Measurements from ENCODE around the gene ANKRD13A. TPM values are rescaled to one million over a fixed set of nuclear protein-coding genes. Genes with fewer than 3 reads are reported as not detected.

ANKRD13A gene
- total and polyA plus RNA-seq, 2 of the 13 experiments (the other 11 are each of a cell fraction or from before 2014, with no cell fraction given) = 34.1 to 41.6 TPM

DNA sequence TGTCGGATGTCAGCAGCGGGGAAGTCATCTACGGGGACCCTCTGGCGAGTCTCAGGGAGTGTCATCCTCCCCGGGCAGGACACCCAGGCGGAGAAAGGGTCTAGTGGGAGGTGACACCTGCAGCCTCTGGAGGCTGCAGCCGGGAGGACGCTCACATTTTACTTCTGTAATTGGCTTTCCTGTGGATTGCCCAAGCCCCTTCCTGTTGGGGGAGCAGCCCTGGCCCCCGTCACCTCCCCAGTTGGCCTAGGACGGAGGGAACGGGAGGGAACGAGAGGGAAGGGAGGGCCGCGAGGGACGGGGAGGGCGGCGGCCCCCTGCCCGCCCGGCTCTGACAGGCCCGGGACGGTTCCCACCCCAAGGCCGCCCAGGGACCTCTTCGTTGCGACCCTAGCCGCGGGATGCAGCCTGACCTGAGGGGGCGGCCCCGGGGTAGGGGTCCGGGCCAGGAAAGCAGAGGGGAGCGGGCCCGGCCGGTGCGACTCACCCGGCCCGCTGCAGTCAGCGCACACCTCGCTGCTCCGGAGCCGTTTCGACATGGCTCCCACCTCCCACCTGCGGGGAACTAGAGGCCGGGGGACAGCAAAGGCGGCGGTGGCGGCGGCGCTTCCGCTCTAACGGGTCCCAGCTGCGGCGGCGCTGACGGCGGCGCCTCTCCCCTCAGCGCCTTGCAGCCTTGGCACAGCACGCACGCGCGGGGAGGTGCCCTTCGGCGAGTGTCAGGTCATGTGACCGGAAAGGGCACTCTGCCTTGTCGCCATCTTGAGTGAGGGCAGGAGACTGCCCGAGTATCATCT, 3.3 kb upstream of the ANKRD13A start, which contains the start of gene GIT2 (continued):
- peak; percentile 80; the same call in 1 of the 2 replicates for TF ChIP-seq ZBTB38 (CRISPR knock-in tag; IDR thresholded peaks at IDR 0.05)
- TF ChIP-seq TCF12 (IDR thresholded peaks at IDR 0.05) = no peak
- TF ChIP-seq TCF12 (CRISPR knock-in tag; IDR thresholded peaks at IDR 0.05) = peak; percentile 92
- no peak; the same call in 1 of the 2 replicates for TF ChIP-seq ZNF546 (CRISPR knock-in tag; conservative IDR thresholded peaks at IDR 0.05)
- no peak for TF ChIP-seq ZNF775 (CRISPR knock-in tag; IDR thresholded peaks at IDR 0.05; ENCODE audit: borderline replicate concordance)
- no peak for TF ChIP-seq SMARCE1 (IDR thresholded peaks at IDR 0.05; ENCODE audit: borderline replicate concordance)
- TF ChIP-seq TAF1 (CRISPR knock-in tag; IDR thresholded peaks at IDR 0.05) = peak; percentile 61; the same call in 1 of the 2 replicates
- TF ChIP-seq HNF4A (CRISPR knock-in tag; IDR thresholded peaks at IDR 0.05) = no peak
- no peak for TF ChIP-seq ZNF720 (CRISPR knock-in tag; IDR thresholded peaks at IDR 0.05)
- no peak for TF ChIP-seq JUN (CRISPR knock-in tag; IDR thresholded peaks at IDR 0.05)
- no peak for TF ChIP-seq GTF3A (CRISPR knock-in tag; conservative IDR thresholded peaks at IDR 0.05)
- TF ChIP-seq, protein P1, sequence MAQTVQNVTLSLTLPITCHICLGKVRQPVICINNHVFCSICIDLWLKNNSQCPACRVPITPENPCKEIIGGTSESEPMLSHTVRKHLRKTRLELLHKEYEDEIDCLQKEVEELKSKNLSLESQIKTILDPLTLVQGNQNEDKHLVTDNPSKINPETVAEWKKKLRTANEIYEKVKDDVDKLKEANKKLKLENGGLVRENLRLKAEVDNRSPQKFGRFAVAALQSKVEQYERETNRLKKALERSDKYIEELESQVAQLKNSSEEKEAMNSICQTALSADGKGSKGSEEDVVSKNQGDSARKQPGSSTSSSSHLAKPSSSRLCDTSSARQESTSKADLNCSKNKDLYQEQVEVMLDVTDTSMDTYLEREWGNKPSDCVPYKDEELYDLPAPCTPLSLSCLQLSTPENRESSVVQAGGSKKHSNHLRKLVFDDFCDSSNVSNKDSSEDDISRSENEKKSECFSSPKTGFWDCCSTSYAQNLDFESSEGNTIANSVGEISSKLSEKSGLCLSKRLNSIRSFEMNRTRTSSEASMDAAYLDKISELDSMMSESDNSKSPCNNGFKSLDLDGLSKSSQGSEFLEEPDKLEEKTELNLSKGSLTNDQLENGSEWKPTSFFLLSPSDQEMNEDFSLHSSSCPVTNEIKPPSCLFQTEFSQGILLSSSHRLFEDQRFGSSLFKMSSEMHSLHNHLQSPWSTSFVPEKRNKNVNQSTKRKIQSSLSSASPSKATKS (CRISPR knock-in tag; IDR thresholded peaks at IDR 0.05) = no peak
- TF ChIP-seq, protein P2, sequence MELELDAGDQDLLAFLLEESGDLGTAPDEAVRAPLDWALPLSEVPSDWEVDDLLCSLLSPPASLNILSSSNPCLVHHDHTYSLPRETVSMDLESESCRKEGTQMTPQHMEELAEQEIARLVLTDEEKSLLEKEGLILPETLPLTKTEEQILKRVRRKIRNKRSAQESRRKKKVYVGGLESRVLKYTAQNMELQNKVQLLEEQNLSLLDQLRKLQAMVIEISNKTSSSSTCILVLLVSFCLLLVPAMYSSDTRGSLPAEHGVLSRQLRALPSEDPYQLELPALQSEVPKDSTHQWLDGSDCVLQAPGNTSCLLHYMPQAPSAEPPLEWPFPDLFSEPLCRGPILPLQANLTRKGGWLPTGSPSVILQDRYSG (CRISPR knock-in tag; IDR thresholded peaks at IDR 0.05) = no peak
- TF ChIP-seq, protein P3, sequence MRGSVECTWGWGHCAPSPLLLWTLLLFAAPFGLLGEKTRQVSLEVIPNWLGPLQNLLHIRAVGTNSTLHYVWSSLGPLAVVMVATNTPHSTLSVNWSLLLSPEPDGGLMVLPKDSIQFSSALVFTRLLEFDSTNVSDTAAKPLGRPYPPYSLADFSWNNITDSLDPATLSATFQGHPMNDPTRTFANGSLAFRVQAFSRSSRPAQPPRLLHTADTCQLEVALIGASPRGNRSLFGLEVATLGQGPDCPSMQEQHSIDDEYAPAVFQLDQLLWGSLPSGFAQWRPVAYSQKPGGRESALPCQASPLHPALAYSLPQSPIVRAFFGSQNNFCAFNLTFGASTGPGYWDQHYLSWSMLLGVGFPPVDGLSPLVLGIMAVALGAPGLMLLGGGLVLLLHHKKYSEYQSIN (CRISPR knock-in tag; IDR thresholded peaks at IDR 0.05; ENCODE audit: borderline replicate concordance) = no peak
- TF ChIP-seq, protein P4, sequence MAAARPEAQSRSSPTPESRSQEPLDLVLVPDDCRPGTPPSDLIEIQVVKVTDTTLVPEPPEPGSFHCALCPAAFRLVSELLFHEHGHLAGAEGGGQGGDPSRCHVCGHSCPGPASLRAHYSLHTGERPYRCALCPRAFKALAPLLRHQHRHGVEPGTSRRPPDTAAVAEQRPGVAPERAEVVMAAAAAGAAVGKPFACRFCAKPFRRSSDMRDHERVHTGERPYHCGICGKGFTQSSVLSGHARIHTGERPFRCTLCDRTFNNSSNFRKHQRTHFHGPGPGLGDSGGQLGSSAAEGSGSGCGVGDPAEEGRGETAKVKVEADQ (CRISPR knock-in tag; IDR thresholded peaks at IDR 0.05; ENCODE audit: borderline replicate concordance) = peak; percentile 94
- TF ChIP-seq SRSF1 (optimal IDR thresholded peaks at IDR 0.05; ENCODE audit: low read depth, low read length) = peak; percentile 40
- TF ChIP-seq, protein P5, sequence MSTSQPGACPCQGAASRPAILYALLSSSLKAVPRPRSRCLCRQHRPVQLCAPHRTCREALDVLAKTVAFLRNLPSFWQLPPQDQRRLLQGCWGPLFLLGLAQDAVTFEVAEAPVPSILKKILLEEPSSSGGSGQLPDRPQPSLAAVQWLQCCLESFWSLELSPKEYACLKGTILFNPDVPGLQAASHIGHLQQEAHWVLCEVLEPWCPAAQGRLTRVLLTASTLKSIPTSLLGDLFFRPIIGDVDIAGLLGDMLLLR (CRISPR knock-in tag; IDR thresholded peaks at IDR 0.05) = peak; percentile 64; the same call in 1 of the 2 replicates
- TF ChIP-seq, protein P6, sequence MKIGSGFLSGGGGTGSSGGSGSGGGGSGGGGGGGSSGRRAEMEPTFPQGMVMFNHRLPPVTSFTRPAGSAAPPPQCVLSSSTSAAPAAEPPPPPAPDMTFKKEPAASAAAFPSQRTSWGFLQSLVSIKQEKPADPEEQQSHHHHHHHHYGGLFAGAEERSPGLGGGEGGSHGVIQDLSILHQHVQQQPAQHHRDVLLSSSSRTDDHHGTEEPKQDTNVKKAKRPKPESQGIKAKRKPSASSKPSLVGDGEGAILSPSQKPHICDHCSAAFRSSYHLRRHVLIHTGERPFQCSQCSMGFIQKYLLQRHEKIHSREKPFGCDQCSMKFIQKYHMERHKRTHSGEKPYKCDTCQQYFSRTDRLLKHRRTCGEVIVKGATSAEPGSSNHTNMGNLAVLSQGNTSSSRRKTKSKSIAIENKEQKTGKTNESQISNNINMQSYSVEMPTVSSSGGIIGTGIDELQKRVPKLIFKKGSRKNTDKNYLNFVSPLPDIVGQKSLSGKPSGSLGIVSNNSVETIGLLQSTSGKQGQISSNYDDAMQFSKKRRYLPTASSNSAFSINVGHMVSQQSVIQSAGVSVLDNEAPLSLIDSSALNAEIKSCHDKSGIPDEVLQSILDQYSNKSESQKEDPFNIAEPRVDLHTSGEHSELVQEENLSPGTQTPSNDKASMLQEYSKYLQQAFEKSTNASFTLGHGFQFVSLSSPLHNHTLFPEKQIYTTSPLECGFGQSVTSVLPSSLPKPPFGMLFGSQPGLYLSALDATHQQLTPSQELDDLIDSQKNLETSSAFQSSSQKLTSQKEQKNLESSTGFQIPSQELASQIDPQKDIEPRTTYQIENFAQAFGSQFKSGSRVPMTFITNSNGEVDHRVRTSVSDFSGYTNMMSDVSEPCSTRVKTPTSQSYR (CRISPR knock-in tag; IDR thresholded peaks at IDR 0.05; ENCODE audit: borderline replicate concordance) = no peak
- no peak for TF ChIP-seq CREM (IDR thresholded peaks at IDR 0.05)
- no peak for TF ChIP-seq CREM (CRISPR knock-in tag; IDR thresholded peaks at IDR 0.05)
- no peak for TF ChIP-seq ZNF124 (CRISPR knock-in tag; IDR thresholded peaks at IDR 0.05)
- 0 out of 2 replicates have a peak, but pooled peaks have one; percentile 59 for TF ChIP-seq REL (CRISPR knock-in tag; conservative IDR thresholded peaks at IDR 0.05)

All from HepG2 (cell line).